ENCODE measurements around the gene GMDS. TPM values are rescaled to one million over a fixed set of nuclear protein-coding genes. Genes with fewer than 3 reads are reported as not detected.

GMDS gene
- total and polyA plus RNA-seq, 2 experiments from 2014 or later: 3.0 to 12.6 TPM

DNA sequence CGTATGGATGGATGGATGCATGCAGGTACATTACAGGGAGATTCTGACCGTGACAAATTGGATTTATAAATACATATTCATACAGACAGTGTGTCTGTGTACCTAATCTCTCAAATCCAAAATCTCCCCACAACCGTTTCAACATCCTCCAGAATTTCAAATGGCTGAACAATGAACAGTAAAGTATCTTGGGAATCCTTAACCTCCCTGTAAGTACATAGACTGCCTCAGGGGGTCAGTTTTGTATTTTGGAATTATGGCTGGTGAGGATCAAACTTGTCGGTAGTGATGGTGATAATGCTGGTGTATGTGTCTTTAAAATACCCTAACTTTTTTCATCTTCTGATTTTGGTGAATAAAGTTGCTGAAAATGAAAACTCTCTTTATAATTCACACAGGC is 389.5 kb downstream of the GMDS start:
- no peak overlapping the region for H3K9ac ChIP-seq
- H4K20me1 ChIP-seq (ENCODE audit: insufficient read depth): no peaks in the 10 kb centered on the region
- H2AFZ ChIP-seq: no peak overlapping the region
- no peaks in the 10 kb centered on the region for H3F3A ChIP-seq (ENCODE audit: insufficient read depth)
- no peak for DNase-seq
- H3K27ac ChIP-seq: no peak overlapping the region
- no peaks in the 10 kb centered on the region for H3K9me3 ChIP-seq (ENCODE audit: low read depth)
- H3K9me2 ChIP-seq (ENCODE audit: insufficient read depth): no peaks in the 10 kb centered on the region
- in situ Hi-C loops (cut with MboI): no loop called here
- no peaks in the 10 kb centered on the region for H3K36me3 ChIP-seq (ENCODE audit: low read depth)
- H3K4me1 ChIP-seq (ENCODE audit: insufficient read depth): no peaks in the 10 kb centered on the region
- TF ChIP-seq EZH2 (IDR thresholded peaks at IDR 0.05; ENCODE audit: insufficient read depth, poor library complexity, severe bottlenecking) (no peak), EZH2phosphoT487 (IDR thresholded peaks at IDR 0.05; ENCODE audit: insufficient read depth, low read depth) (no peak)
- no peaks in the 10 kb centered on the region for H3K79me2 ChIP-seq (ENCODE audit: insufficient read depth)
- H3K4me2 ChIP-seq (ENCODE audit: unreplicated experiment): no peak overlapping the region
- H3K27me3 ChIP-seq (replicated peaks; ENCODE audit: insufficient read depth): no peaks in the 10 kb centered on the region
- 52 to 53% methylated on average over 4 of the region's 4 CpGs for WGBS, 2 experiments (ENCODE audit: low coverage in 1 of 2, low lambda C conversion rate in 2 of 2, missing lambda C conversion rate in 2 of 2)
- no peak overlapping the region for H3K4me3 ChIP-seq

DNA sequence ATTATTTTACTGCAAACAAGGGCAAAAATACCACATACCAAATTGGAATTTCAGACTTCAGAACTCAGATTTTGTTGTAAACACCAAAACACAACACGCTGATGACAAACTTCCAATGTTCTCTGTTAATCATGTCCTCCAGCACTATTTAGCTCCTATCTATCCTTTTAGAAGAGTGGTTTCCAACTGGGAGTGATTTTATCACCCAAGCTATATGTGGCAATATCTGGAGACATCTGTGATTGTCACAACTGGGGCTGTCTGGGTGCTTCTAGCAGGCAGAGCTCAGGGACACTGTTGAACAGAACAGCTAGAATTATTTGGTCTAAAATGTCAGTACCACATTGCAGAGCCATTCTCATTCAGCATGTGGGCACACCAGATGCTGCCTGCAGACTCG is 391.1 kb downstream of the GMDS start:
- Histone ChIP-seq H3K4me2 (ENCODE audit: unreplicated experiment) (no peak overlapping the region), H3K4me3 (no peak overlapping the region), H4K20me1 (ENCODE audit: insufficient read depth) (no peaks in the 10 kb centered on the region), H3K79me2 (ENCODE audit: insufficient read depth) (no peaks in the 10 kb centered on the region), H3K36me3 (ENCODE audit: low read depth) (no peaks in the 10 kb centered on the region), H3F3A (ENCODE audit: insufficient read depth) (no peaks in the 10 kb centered on the region), H3K9ac (no peak overlapping the region), H3K4me1 (ENCODE audit: insufficient read depth) (no peaks in the 10 kb centered on the region), H3K27ac (no peak overlapping the region), H3K27me3 (replicated peaks; ENCODE audit: insufficient read depth) (no peaks in the 10 kb centered on the region), H3K9me2 (ENCODE audit: insufficient read depth) (no peaks in the 10 kb centered on the region), H2AFZ (no peak overlapping the region), H3K9me3 (ENCODE audit: low read depth) (no peaks in the 10 kb centered on the region)
- 95 to 99% methylated on average over 2 of the region's 2 CpGs for WGBS, 2 experiments (ENCODE audit: low coverage in 1 of 2, low lambda C conversion rate in 2 of 2, missing lambda C conversion rate in 2 of 2)
- no peak for TF ChIP-seq EZH2 (IDR thresholded peaks at IDR 0.05; ENCODE audit: insufficient read depth, poor library complexity, severe bottlenecking)
- no peak for TF ChIP-seq EZH2phosphoT487 (IDR thresholded peaks at IDR 0.05; ENCODE audit: insufficient read depth, low read depth)
- no peak for DNase-seq
- in situ Hi-C loops (cut with MboI): no loop called here

DNA sequence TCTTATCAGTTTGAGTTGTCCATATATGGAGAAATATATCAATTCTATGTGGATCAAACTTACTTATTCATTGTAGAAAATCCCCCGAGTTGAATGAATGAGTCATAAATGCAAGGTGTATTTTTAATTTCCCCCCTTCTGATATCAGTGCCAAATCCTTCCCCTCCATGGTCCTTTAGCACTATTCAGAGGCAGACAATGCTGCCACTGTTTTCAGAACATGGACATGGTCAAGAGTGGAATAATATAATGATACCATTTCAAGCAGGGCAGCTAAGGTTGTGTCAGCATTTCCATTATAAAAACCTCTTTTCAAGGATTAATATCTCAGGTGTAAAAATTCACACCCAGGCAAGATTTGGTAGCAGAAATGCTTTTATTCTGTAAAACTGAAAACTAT is 391.6 kb downstream of the GMDS start:
- H2AFZ ChIP-seq: no peak overlapping the region
- H3K79me2 ChIP-seq (ENCODE audit: insufficient read depth): no peaks in the 10 kb centered on the region
- H3F3A ChIP-seq (ENCODE audit: insufficient read depth): no peaks in the 10 kb centered on the region
- no peak overlapping the region for H3K27ac ChIP-seq
- H3K27me3 ChIP-seq (replicated peaks; ENCODE audit: insufficient read depth): no peaks in the 10 kb centered on the region
- no peak overlapping the region for H3K4me3 ChIP-seq
- 90 to 100% methylated on average over 1 of the region's 1 CpG for WGBS, 2 experiments (ENCODE audit: low coverage in 1 of 2, low lambda C conversion rate in 2 of 2, missing lambda C conversion rate in 2 of 2)
- no peaks in the 10 kb centered on the region for H3K4me1 ChIP-seq (ENCODE audit: insufficient read depth)
- no peaks in the 10 kb centered on the region for H3K36me3 ChIP-seq (ENCODE audit: low read depth)
- no peaks in the 10 kb centered on the region for H3K9me3 ChIP-seq (ENCODE audit: low read depth)
- no peak overlapping the region for H3K4me2 ChIP-seq (ENCODE audit: unreplicated experiment)
- no peak overlapping the region for H3K9ac ChIP-seq
- no peaks in the 10 kb centered on the region for H4K20me1 ChIP-seq (ENCODE audit: insufficient read depth)
- in situ Hi-C loops (cut with MboI): no loop called here
- no peak for DNase-seq
- no peak for TF ChIP-seq EZH2 (IDR thresholded peaks at IDR 0.05; ENCODE audit: insufficient read depth, poor library complexity, severe bottlenecking)
- TF ChIP-seq EZH2phosphoT487 (IDR thresholded peaks at IDR 0.05; ENCODE audit: insufficient read depth, low read depth): no peak
- H3K9me2 ChIP-seq (ENCODE audit: insufficient read depth): no peaks in the 10 kb centered on the region

DNA sequence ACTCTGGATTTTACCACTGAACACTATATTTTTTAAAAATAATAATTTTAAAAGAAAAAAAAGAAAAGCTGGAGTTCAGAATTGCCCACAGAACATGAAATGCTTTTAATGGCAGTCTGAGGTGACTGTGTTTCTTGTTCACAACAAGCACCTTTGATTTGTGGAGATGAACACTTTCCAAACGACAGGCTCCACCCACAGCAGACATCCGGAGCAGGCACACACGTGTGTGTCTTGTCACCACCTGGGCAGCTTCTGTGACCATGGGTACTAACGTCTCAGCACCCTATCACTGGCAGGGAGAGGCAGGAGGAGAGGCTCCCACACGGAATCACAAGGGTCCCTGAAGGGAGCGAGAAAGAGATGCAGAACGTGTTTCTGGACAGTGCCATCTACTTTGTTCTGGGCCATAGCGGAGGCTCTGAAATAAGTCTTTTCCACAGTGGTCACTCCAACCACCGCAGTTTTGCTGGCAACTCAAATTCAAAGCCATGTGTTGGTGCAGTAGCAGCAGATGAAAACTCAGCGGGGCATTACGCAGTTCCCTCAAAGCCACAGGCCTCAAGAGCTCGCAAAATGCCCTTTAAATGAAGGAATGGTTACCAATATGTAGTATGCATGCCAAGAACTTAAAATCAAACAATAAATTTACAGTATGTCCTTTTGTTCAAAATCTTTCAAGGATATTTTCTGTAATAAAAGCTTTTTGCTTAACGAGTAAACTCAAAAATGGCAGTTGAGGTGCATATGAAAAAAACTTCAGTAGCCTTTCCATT is 393.5 kb downstream of the GMDS start:
- Histone ChIP-seq H3K9ac (no peak overlapping the region), H2AFZ (no peak overlapping the region), H3K4me2 (ENCODE audit: unreplicated experiment) (no peak overlapping the region), H3K9me2 (ENCODE audit: insufficient read depth) (no peaks in the 10 kb centered on the region), H3K4me3 (no peak overlapping the region), H4K20me1 (ENCODE audit: insufficient read depth) (no peaks in the 10 kb centered on the region), H3K27ac (no peak overlapping the region), H3K9me3 (ENCODE audit: low read depth) (no peaks in the 10 kb centered on the region), H3K36me3 (ENCODE audit: low read depth) (no peaks in the 10 kb centered on the region), H3K79me2 (ENCODE audit: insufficient read depth) (no peaks in the 10 kb centered on the region), H3F3A (ENCODE audit: insufficient read depth) (no peaks in the 10 kb centered on the region), H3K27me3 (replicated peaks; ENCODE audit: insufficient read depth) (no peaks in the 10 kb centered on the region), H3K4me1 (ENCODE audit: insufficient read depth) (no peaks in the 10 kb centered on the region)
- no peak for DNase-seq
- in situ Hi-C loops (cut with MboI): no loop called here
- WGBS, 2 experiments (ENCODE audit: low coverage in 1 of 2, low lambda C conversion rate in 2 of 2, missing lambda C conversion rate in 2 of 2): 90% methylated on average over 13 of the region's 13 CpGs
- TF ChIP-seq EZH2 (IDR thresholded peaks at IDR 0.05; ENCODE audit: insufficient read depth, poor library complexity, severe bottlenecking): no peak
- TF ChIP-seq EZH2phosphoT487 (IDR thresholded peaks at IDR 0.05; ENCODE audit: insufficient read depth, low read depth): no peak
